GM12892 (cell line): Measurements from ENCODE around the gene UNC5C.

Source experiments
- POLR2A ChIP-seq: IDR thresholded peaks from 2 replicates; pipeline ENCODE4 v1.6.1; 2011; ENCODE audit warnings: low read depth, low read length, control low read depth
- POLR2AphosphoS5 ChIP-seq: IDR thresholded peaks from 2 replicates; pipeline ENCODE4 v1.6.1; 2011; ENCODE audit warnings: low read depth, low read length, control low read depth
- TAF1 ChIP-seq: IDR thresholded peaks from 2 replicates; pipeline ENCODE4 v1.6.1; 2011; ENCODE audit warnings: low read depth, mild to moderate bottlenecking, control low read depth, low read length, borderline replicate concordance

GRCh38 chr4:95319169-95319568, 229.6 kb downstream of the UNC5C start:
- no peak for TF ChIP-seq POLR2A
- no peak for TF ChIP-seq TAF1
- no peak for TF ChIP-seq POLR2AphosphoS5
